Activated CD4-positive, CD25-positive, alpha-beta regulatory T cell treated with anti-CD3 and anti-CD28 coated beads, Interleukin-2, amount 50 U/mL, for 72 hours (primary cell): ENCODE data around the gene DIO3.
"Not testable (repeated sequence)": the region's sequence is repeated elsewhere in the genome, so short reads cannot be mapped to it uniquely, and the experiment has no call there.

Experiments used
- DNase-seq: peaks from one replicate; pipeline ENCODE4 v3.0.0; 2021

Gene DIO3

GRCh38 chr14:101559624-101560533 lies 1.4 kb upstream of the DIO3 start:
- DNase-seq = no peak

- no peak for DNase-seq
Measured at GRCh38 chr14:101560534-101561113, 671 bp upstream of the DIO3 start.

GRCh38 chr14:101561897-101562490 lies 699 bp downstream of the DIO3 start:
- no peak for DNase-seq

GRCh38 chr14:101562659-101563351 lies 1.5 kb downstream of the DIO3 start:
- DNase-seq = no peak

GRCh38 chr14:101563352-101563653 lies 2.0 kb downstream of the DIO3 start:
- no peak for DNase-seq

- no peak for DNase-seq
Measured at GRCh38 chr14:101563654-101564443, 2.6 kb downstream of the DIO3 start.

- DNase-seq = no peak
Measured at GRCh38 chr14:101564444-101564776, 3.1 kb downstream of the DIO3 start.

GRCh38 chr14:101564819-101565698 lies 3.8 kb downstream of the DIO3 start:
- no peak for DNase-seq

GRCh38 chr14:101567252-101567651 lies 6.0 kb downstream of the DIO3 start:
- no peak for DNase-seq

- no peak for DNase-seq
Measured at GRCh38 chr14:101571004-101571403, 9.7 kb downstream of the DIO3 start.

GRCh38 chr14:101572526-101572925 lies 11.2 kb downstream of the DIO3 start:
- not testable (repeated sequence) for DNase-seq

- no peak for DNase-seq
Measured at GRCh38 chr14:101573289-101573688, 12.0 kb downstream of the DIO3 start.

GRCh38 chr14:101575581-101575980 lies 14.3 kb downstream of the DIO3 start:
- DNase-seq = no peak

GRCh38 chr14:101577221-101577909 lies 16.1 kb downstream of the DIO3 start:
- no peak for DNase-seq

GRCh38 chr14:101578489-101578888 lies 17.2 kb downstream of the DIO3 start:
- DNase-seq = no peak

- no peak for DNase-seq
Measured at GRCh38 chr14:101579372-101580080, 18.2 kb downstream of the DIO3 start.

GRCh38 chr14:101581806-101582205 lies 20.5 kb downstream of the DIO3 start:
- no peak for DNase-seq

- no peak for DNase-seq
Measured at GRCh38 chr14:101582294-101582693, 21.0 kb downstream of the DIO3 start.

GRCh38 chr14:101583006-101583714 lies 21.9 kb downstream of the DIO3 start:
- no peak for DNase-seq

GRCh38 chr14:101583715-101584054 lies 22.4 kb downstream of the DIO3 start:
- no peak for DNase-seq
